HG02981 (cell line): ENCODE results near the gene NR2C1.
"Not testable (repeated sequence)": the region's sequence is repeated elsewhere in the genome, so short reads cannot be mapped to it uniquely, and the experiment has no call there.

ENCODE experiments used
- ATAC-seq: cut with Tn5 transposase; IDR thresholded peaks from one replicate; pipeline ENCODE4 v1.9.1; 2021; ENCODE audit warnings: mild to moderate bottlenecking, moderate library complexity; ENCODE audit not compliant: unreplicated experiment

Gene NR2C1

GRCh38 chr12:95003921-95004272, 69.5 kb downstream of the NR2C1 start:
- ATAC-seq = peak; percentile 3

DNA sequence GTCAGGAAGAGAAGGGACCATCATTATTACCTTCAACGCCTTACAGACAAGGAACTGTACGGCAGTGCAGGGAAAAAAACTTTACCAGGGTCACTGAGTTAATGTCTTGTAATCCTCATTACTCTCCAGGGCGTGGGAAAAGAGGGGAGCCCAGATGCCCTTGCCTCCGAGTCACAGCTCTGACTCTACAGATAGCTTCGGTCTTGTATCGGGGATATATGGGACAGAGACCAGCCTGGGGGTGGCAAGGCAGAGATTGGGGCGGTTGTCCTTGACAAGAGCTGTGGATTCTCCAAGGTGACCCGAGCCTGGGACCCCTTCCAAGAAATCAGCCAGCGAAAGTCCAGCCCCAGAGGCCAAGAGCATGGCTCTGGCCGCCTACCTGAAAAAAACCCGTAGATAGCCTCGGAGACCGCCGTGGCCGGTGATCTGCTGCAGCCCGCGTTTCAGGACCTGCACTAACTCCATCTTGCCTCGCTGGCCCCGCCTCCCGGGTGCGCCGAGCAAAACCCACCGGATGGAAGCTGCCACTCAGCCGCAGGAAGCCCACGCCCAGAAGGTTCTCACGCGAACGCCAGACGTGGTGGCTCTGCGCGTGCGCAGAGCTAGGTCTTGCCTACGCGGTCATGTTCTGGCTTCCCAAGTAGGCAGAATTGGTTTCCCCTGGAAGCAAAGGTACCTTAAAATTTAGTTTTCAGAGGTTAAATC, 70.1 kb downstream of the NR2C1 start, which contains the start of gene NDUFA12:
Gene NDUFA12 (minus strand): TSS at position 485 of the 708 bp plus-strand sequence. CDS start 17 bp downstream, at position 468.
- ATAC-seq = peak; percentile 99

DNA sequence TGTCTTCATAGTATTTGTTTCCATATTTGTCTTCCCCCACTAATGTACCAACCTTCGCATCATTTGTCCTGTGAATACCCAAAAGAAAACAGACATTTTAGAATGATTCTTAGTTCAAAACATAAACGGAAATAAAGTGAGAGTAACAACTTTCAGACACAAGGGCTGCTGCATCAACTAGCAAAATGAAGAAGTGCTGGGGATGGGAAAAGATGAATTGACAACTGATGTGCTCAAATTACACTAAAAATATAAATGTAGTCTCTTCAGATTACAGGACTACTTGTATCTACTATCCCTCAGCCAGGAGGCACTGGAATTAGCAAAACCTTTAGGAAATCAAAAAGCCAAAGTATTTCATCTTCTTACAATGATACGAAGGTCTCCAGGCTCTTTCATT, 70.7 kb downstream of the NR2C1 start:
- no peak for ATAC-seq

DNA sequence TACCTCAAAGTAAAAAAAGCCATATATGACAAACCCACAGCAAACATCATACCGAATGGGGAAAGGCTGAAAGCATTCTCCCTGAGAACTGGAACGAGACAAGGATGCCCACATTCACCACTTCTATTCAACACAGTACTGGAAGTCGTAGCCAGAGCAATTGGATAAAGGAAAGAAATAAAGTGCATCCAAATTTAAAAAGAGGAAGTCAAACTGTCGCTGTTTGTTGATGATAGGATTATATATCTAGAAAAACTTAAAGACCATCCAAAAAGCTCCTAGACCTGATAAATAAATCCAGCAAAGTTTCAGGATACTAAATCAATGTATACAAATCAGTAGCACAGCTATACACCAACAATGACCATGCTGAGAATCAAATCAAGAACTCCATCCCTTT, 75.1 kb downstream of the NR2C1 start:
- ATAC-seq = no peak

- ATAC-seq = no peak
Measured at GRCh38 chr12:94997726-94998125, 75.7 kb downstream of the NR2C1 start.

GRCh38 chr12:94997061-94997460, 76.4 kb downstream of the NR2C1 start:
- ATAC-seq = no peak

DNA sequence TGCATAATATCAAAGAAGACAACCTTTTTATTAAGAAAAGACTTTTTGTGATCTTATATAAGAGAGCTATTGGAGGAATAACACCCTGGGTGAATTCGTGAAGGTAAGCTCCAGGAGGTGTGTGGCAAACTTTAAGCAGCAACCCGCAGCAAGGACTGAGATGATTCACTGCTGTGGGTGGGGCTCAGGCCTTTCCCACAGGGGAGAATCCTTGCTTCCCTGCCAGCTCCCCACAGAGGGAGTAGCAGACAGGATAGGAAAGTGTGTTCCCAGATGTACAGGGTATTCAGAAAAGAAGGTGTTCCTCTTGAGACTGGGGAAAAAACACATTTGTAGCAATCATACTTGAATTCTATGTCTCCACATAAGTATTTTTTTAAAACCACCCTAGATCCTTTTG, 79.1 kb downstream of the NR2C1 start:
- ATAC-seq = no peak

- ATAC-seq = not testable (repeated sequence)
Measured at GRCh38 chr12:94993855-94994254, 79.6 kb downstream of the NR2C1 start.

- no peak for ATAC-seq
Measured at GRCh38 chr12:94990222-94990621, 83.2 kb downstream of the NR2C1 start.

GRCh38 chr12:94988471-94988870, 84.9 kb downstream of the NR2C1 start:
- ATAC-seq = no peak

GRCh38 chr12:94987801-94988200, 85.6 kb downstream of the NR2C1 start:
- no peak for ATAC-seq

- no peak for ATAC-seq
Measured at GRCh38 chr12:94987076-94987669, 86.2 kb downstream of the NR2C1 start.

- not testable (repeated sequence) for ATAC-seq
Measured at GRCh38 chr12:94985099-94985498, 88.3 kb downstream of the NR2C1 start.

DNA sequence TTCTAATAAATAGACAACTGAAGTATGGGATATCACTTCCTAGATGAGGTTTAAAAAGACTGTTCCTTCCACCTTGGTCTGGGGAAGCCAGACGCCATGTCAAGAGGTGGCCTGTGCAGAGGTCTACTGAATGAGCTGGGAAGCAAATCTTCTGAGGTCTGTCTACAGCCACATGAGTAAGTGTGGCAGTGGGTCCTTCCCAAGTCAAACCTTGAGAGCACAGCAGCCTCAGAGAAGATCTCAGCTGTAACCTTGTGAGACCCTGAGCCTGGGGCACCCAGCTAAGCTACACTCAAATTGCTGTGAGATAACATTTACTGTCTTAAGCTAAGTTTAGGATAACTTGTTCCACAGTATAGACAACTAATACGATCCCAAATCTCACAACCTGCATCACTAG, 90.1 kb downstream of the NR2C1 start:
- ATAC-seq = no peak

GRCh38 chr12:94982456-94982855, 91.0 kb downstream of the NR2C1 start:
- ATAC-seq = no peak

- no peak for ATAC-seq
Measured at GRCh38 chr12:94980577-94980976, 92.8 kb downstream of the NR2C1 start.

GRCh38 chr12:94979941-94980340, 93.5 kb downstream of the NR2C1 start:
- no peak for ATAC-seq

DNA sequence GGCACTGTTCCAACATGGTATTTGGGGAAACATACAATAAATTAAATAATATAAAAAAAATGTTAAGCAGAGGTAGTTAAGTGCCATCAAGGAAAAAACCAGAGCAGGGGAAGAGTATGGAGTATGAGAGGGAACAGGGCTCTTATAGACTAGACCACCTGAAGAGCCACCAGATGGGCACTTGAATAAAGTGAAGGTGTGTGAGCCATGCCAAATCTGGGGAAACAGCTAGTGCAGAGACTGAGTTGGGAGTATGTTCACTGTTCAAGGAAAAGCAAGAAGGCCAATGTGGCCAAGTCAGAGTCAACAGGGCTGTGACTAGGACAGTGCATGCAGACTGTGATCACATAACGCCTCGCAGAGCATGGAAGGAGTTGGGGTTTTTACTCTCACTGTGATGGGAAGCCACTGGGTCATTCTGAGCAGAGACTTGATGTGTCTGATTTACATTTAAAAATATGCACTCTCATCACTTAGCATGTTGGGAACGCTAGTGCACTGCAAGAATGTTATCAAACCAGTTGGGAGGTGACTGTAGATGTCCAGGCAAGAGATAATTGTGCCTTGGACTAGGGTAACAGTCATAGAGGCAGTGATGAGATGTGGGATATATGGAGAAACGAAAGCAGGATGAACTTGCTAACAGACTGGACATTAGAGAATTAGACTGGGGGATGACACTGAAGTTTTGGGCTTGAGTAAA, 95.5 kb downstream of the NR2C1 start:
- no peak for ATAC-seq

- ATAC-seq = no peak
Measured at GRCh38 chr12:94973221-94973620, 100.2 kb downstream of the NR2C1 start.

- ATAC-seq = no peak
Measured at GRCh38 chr12:94972795-94973194, 100.6 kb downstream of the NR2C1 start.

- no peak for ATAC-seq
Measured at GRCh38 chr12:94971923-94972322, 101.5 kb downstream of the NR2C1 start.

GRCh38 chr12:94970560-94970959, 102.9 kb downstream of the NR2C1 start:
- ATAC-seq = no peak
